Endometrium (tissue), 2 donors: Measurements from ENCODE around the gene PKIB.
"Not testable (repeated sequence)": the region's sequence is repeated elsewhere in the genome, so short reads cannot be mapped to it uniquely, and the experiment has no call there.

Source experiments
- FAIRE-seq: peaks from 2 replicates; lab custom pipeline; 2012; peaks lifted over from hg19 to GRCh38; lab: Jason Lieb, UNC
- donor health status: control.
- donor health status: control.

Gene PKIB

DNA sequence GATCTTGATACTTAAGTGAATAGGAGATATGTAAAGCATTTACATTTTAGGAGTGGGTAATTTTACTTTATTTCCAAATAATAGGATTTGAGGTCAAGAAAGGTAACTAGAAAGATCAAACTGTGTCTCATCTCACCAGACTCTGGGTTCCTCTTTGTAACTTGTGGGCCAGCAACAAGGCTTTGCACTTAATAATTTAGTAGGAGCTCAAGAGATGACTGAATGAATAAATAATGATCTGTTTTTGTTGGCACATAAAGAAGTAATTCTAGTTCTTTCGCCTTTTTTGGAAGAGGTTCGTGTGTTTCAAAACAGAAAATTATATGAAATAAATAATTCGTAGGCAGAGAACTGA, 101.9 kb downstream of the PKIB start:
- no peak for FAIRE-seq

DNA sequence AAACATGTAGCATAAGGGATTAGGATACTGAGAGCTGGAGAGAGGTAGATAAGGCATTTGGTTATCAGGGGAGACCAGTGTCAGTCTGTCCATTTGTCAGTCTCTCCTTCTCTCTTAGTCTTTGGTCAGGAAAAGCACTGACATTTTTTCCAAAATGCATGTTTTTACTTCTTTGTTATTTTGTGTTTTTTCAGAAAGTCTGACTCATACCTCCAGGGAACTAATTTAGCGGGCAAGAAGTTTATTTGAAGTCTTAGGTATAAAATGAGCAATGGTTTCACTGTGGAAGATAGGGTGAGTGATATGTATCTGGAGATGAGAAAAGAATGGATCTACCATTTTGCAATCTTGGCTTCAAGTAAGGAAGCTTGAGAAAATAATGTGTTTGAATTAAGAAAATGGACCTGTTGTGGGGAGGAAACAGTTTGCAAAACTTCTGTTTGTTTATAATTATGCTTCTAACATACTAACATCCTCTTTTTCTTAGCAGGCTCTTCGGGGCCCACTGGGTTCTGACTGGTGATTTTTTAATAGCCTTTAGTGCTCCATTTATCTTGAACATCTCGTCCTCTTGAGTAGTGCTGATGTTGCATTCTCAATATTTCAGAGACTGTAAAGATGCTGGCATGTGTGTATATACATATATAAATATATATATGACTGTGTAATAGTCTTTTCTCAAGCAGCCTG, 102.4 kb downstream of the PKIB start:
- FAIRE-seq = no peak

DNA sequence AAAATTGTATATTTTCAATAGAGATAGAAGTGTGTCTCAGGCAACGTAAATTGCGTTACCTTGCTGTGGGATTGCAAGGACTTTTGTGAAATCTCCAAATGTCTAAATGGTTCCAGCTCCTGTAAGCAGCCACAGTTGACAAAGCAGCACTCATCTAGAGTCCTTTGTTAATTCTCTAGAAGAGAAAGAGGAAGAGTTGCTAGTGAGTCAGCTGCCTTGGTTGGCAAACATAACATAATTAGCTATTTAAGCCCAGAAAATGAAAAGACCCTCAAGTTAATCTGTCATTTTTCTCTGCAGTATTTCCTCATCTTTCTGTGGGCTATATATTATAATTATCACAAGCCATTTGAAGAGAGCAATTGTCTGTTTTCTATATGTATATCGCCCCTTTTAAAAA, 102.9 kb downstream of the PKIB start:
- FAIRE-seq = no peak

- FAIRE-seq = no peak
Measured at GRCh38 chr6:122714059-122714458, 103.9 kb downstream of the PKIB start.

DNA sequence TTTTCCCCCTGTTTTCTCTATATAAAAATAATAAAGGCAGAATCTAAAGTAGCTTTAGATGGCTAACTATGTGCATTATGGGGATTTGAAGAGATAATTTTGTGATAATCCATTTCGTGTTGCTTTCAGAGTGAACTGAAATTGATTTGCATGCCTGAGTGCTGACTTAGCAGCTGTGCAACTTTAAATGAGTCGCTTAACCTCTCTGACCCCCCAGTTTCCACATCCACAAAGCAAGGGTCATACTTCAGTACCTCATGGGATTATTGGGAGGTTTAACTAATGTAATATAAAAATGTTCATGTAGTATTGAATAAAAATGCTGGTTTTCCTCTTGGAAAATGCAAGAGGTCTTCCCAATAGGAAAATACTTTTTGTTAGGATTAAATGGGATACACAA, 105.5 kb downstream of the PKIB start:
- FAIRE-seq = no peak

DNA sequence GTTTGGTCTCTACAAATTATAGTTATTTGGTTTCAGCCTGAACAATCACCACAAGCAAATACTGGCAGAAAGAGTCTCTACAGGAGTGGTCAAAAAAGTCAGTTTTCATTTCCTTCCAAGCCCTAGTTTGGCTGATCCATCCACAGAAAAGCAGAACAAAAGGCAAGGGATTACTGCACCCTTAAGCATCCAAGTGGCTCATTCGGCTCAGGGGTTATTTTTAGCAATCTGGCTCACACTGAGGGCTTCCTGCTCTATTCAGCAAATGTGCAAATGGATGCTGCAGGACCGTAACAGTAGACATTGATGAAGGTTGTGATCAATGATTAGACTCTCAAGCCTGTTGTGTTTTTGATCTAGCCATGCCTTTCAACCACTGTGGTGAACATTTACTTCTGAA, 107.1 kb downstream of the PKIB start:
- FAIRE-seq = no peak

DNA sequence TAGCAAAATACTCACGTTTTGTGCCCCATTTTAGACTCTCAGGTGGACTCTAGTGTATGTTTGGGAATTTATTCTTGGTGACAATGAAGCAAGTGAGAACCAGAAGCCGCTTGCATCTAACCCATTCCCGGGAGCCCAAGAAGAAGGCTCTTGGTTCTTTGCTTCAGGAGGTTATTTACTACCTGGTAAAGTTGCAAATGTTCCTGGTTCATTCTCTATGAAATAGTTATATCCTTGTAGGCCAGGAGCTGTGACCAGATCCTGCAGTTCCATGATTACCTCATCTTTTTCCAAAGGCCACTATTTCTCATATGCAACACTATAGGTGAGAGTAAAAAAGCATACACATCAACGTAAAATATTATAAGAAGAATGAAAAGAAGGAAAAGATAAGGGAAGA, 108.4 kb downstream of the PKIB start:
- no peak for FAIRE-seq

DNA sequence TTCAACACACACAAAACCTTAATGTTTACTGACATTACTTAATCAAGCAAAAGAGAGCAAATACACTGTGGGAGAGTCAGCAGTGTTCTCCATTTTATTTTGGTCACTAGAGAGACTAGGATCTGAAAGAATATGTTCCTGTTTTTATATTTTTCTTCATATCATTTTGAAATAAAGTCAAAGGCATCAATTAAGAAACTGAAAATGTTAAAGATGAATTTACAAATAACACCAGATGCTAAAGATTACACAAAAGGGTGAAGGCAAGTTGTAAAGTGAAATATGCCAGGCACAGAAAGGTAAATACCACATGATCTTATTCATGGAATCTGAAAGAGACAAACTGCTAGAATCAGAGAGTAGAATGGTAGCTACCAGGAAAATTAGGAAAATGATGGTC, 109.0 kb downstream of the PKIB start:
- FAIRE-seq = no peak

GRCh38 chr6:122722746-122723145, 112.5 kb downstream of the PKIB start:
- no peak for FAIRE-seq

- no peak for FAIRE-seq
Measured at GRCh38 chr6:122726649-122727048, 116.4 kb downstream of the PKIB start.

DNA sequence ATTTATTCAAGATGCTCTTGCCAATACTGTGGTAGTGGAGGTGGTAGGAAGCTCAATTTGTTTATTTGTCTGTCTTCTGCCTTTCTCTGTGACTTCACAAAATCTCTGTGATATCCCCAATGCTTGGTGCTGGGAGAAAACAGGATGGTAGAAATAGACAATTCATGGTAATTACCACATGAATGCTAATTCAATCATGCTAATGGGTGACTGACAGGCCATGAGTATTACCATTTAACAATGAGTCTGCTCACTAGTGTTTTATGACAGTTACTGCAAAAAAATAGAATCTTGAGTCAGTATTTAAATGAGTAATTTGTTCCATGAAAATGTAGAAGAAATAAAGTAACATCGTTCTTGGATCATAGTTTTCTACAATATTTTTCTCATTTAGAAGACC, 117.0 kb downstream of the PKIB start:
- no peak for FAIRE-seq

DNA sequence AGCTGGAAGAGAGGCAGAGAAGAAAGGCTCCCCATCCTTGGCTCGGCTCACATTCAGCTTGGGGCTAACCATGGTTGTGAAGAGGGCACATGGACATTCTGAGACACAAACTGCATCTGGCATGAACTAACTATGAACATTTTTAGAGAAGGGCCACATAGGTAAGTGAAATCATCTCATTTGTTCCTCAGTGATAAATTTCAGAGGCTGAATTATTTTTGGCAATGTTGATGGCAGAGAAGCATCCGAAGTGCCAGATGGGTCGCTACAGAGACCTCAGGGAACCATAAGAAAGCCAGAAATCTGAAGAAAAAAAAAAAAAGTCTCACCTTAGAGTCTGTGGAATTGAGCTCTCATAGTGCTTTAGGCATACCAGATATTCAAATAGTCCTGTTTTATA, 120.1 kb downstream of the PKIB start:
- FAIRE-seq = no peak

DNA sequence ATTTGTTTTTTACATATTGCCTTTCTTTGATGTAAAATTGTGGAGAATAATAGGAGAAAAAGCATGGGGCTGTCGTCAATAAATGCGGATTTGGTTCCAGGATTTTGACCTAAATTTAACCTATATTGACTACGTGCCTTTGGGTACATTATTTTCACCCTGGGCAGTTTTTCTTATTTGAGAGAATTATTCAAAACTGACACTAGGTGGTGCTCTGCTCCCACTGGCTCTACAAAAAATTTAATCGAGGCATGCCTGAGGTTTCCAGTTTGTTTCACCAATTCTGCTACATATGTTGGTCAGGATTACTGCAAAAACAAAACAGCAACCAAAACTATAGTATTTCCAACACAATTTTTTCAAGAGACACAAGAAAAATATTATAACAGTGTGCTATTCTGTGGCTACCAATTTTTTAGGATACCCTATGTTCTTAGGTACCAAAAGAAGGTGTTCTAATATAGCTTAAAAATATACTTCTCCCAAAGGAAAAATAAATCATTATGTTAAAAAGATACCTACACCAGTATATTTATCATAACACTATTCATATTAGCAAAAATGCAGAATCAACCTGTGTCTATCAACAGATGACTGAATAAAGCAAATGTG, 120.7 kb downstream of the PKIB start:
- FAIRE-seq = peak; percentile 69

GRCh38 chr6:122733259-122733658, 123.1 kb downstream of the PKIB start:
- FAIRE-seq = no peak

DNA sequence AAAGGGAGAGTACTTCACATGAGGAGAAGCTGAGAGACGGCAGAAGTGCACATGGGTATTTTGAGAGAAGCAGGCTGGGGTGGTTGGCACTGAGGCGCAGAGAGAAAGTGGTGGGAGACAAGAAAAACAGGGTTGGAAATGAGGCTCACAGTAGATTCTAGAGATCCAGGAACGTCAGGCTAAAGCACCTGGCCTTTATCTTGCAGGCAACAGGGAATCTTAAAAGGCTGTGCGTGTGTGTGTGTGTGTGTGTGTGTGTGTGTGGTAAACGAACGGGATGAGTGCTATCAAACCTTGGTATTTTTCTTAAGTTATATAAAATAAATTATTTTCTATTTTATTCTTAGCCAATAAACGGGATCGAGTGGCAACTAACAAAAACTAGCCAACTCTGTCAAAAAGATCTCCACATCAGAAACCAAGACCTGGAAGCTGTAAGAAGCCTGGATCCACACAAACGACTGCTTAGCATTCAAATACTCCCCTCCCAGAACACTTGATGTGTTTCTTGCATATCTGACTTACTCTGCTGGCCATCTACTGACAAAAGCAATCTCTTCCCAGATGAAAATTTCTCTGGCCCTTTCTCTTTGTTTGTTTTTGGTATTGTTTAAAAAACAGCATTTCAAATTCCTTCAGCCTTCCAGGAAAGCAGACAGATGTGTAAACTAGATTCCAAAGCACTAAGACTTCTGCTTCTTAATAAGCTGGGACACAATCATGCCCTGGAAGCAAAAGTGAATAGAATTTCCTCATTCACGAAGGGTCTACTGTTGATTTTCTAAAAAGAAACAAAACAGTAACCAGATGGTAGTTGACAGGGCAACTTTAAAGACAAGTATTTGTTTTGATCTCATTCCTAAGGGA, 124.6 kb downstream of the PKIB start:
- FAIRE-seq = peak; percentile 96

GRCh38 chr6:122735582-122735981, 125.4 kb downstream of the PKIB start:
- no peak for FAIRE-seq

- FAIRE-seq = no peak
Measured at GRCh38 chr6:122736163-122736562, 126.0 kb downstream of the PKIB start.

DNA sequence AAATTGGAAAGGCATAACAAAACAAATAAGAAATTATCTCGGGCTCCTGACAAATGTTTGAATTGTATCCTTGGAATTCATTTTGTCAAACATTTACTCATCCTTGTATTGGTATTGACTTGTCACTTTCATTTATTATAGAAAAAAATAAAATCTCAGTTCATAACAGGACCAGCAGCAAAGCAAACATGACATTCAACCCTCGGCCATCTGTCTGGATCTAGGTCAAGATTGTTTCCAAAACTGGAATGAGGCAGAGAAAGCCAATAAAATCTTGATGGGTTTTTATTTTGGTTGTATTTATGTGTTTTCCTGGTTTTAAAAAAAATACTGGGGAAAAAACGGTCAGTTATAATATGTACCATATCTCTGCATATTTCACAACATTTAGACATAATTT, 126.4 kb downstream of the PKIB start:
- no peak for FAIRE-seq

DNA sequence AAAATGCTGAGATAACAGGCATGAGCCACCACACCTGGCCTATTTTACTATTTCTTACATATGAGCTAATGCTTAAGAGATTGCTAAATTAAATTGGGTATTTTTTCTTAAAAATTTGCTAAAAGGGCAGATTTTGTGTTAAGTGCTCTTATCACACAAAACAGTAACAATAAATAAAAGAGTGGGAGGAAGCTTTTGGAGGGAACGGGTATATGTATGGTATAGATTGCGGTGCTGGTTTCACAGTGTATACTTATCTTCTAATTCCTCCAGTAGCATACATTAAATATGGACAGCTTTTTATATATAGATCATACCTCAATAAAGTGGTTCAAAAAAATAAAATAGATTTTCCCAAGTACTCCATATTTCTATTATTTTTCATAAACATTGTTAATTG, 129.9 kb downstream of the PKIB start:
- no peak for FAIRE-seq

GRCh38 chr6:122740936-122741335, 130.7 kb downstream of the PKIB start:
- no peak for FAIRE-seq

GRCh38 chr6:122744247-122744646, 134.0 kb downstream of the PKIB start:
- not testable (repeated sequence) for FAIRE-seq

GRCh38 chr6:122744856-122745255, 134.7 kb downstream of the PKIB start:
- FAIRE-seq = not testable (repeated sequence)

GRCh38 chr6:122746688-122747087, 136.5 kb downstream of the PKIB start:
- no peak for FAIRE-seq
